GM19438 (cell line): ENCODE measurements around the gene TPRG1.

Experiments
- ATAC-seq: cut with Tn5 transposase; IDR thresholded peaks from one replicate; pipeline ENCODE4 v1.9.1; 2021; ENCODE audit warnings: low read depth; ENCODE audit not compliant: unreplicated experiment

The TPRG1 gene

DNA sequence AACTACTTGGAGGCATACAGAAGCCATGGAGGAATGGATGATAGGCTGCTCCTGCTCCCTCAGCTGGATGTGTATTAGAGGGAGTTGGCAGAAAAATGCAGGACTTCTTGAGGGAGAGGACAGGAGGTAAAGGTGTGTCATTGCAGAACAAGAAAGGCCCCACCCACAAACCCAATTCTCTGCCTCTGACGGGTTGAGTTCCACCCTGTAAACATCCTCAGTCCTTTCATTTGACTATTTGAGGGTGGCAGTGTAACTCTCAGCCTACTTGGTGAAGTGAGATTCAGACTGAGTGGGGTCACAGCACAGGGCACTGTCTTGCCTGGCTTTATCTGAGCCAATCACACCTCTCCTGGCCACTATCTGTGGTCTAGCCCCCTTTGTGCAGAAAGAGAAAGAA lies at the start of gene TPRG1:
Gene TPRG1, plus strand, starts transcription at position 265 of the 400 bp plus-strand sequence. CDS start 35,414 bp downstream, outside the sequence.
- no peak for ATAC-seq

DNA sequence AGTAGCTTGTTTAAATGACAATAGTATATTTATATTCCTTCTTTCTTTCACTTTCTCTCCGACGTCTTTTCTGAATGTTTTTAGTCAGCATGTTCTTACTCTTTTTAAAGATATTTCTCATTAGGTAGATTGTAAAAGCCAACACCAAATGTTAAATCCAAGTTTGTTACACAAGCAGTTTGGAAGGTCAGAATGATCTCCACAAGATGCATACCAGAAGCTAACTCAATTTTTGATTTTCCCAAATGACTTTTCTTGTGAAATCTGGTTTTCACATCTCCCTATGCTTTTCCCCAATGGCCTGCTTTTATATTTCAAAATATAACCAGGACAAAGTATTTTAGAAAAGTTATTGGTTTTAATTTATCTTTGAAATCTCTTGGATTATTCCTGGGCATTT lies 49.7 kb upstream of the TPRG1 start:
- no peak for ATAC-seq

DNA sequence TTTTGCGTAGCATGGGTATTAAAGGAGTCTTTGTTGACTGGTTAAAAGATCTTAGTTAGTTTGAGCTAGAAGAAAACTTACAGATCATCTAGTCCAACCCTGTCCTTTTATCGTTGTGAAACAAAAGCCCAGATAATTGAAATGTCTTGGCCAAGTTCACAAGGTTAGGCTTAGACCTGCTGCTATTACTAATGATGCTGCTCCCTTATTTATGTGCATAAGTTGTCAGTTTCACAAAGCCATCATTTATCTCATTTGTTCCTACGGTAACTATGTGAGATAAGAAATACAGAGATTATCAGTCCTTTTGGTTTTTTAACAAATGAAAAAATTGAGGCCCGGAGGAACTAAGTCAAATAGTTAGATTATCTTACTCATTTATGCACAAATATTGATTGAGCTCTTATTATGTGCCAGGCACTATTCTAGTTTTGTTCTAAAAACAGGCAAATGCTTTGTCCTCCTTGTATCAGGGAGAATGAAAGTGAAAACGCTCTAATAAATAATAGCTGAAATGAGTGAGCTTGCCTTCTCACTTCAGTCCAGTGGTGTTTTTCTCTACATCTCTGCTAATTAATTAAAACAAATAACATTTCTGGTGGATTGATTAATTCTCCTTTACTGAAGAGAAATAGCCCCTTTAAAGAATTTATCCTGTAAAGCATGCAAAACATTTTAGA lies 49.1 kb upstream of the TPRG1 start:
- no peak for ATAC-seq

- ATAC-seq: no peak
Measured at GRCh38 chr3:189123595-189124387, 48.0 kb upstream of the TPRG1 start.

GRCh38 chr3:189132231-189132671 lies 39.5 kb upstream of the TPRG1 start:
- peak; percentile 92 for ATAC-seq

GRCh38 chr3:189132839-189133238 lies 38.9 kb upstream of the TPRG1 start:
- ATAC-seq: no peak

- ATAC-seq: no peak
Measured at GRCh38 chr3:189133768-189134167, 38.0 kb upstream of the TPRG1 start.

- ATAC-seq: no peak
Measured at GRCh38 chr3:189137416-189137815, 34.4 kb upstream of the TPRG1 start.

GRCh38 chr3:189138901-189139610 lies 32.7 kb upstream of the TPRG1 start:
- ATAC-seq: no peak

- ATAC-seq: no peak
Measured at GRCh38 chr3:189139611-189139940, 32.2 kb upstream of the TPRG1 start.

DNA sequence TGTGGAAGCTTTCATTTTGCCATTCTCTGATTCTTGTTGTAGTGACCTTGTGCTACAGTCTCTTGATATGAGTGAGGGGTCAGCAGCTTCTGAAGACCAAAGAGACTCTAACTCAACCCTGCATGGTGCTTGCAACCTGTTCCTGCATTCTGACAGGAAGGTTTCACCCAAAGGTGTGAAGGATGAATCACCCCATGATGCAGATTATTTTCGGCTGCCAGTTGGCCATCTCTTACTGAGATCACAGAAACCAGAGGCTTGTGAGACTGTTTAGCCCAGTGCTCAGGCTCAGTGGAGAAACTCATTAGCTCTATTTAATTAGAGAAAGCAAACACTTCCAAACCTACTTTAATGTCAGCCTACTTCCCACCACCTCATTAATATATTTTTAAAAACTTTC lies 29.2 kb upstream of the TPRG1 start:
- no peak for ATAC-seq

DNA sequence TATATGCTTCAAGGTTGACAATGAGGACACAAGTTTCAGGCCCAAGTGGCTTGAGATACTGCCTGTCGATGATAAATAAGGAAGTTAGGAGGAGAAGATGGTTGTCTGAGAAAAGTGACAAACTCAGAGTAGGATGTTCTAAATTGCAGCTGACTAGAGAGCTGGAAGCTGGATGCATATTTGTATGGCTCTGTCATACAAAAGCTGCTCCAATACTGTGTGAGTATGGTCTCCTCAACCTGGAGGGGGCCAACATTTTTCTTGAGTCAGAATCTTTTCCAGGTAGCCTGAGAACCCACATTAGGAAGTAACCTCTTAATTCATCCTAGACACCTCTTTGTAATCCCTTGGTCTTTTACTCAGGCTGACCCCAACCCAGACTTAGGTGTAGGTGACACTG lies 28.4 kb upstream of the TPRG1 start:
- no peak for ATAC-seq

DNA sequence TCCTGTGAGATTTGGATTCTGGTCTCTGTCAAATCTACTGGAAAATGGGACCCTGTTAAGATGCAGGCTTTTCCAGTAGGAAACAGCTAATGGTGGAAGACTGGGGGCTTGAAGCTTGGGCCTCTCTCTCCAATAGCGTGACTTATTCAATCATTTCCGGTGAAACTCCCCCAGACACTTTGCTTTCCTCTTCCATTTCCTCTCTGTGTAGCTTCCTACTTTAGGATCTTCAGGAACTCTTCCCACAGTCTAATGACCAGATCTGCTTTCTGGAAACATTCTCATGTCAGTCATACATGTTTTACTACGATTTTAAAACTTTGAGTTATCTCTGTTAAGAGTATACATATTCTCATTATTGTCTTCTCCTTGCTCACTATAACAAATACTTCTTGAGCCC lies 28.0 kb upstream of the TPRG1 start:
- ATAC-seq: no peak

DNA sequence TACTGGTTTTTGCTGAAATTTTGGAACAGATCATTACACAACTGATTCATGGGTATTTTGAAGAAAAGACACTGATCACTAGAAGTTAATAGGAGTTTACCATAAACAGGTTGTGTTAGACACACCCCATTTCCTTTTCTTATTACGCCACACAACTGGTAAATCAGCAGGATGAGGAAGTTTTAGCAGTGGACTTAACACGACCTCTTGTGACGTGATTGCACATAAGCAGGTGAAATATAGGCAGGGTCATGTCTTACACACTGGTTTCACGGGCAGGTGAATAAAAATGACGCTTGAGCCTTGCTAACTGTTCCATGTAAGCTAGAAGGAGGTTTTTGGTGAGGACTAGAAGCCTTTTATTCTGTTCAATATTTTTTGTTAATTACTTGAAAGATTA lies 27.1 kb upstream of the TPRG1 start:
- ATAC-seq: no peak

GRCh38 chr3:189146848-189147247 lies 24.9 kb upstream of the TPRG1 start:
- ATAC-seq: no peak

- peak; percentile 74 for ATAC-seq
Measured at GRCh38 chr3:189148081-189148507, 23.7 kb upstream of the TPRG1 start.

- no peak for ATAC-seq
Measured at GRCh38 chr3:189149203-189149602, 22.6 kb upstream of the TPRG1 start.

DNA sequence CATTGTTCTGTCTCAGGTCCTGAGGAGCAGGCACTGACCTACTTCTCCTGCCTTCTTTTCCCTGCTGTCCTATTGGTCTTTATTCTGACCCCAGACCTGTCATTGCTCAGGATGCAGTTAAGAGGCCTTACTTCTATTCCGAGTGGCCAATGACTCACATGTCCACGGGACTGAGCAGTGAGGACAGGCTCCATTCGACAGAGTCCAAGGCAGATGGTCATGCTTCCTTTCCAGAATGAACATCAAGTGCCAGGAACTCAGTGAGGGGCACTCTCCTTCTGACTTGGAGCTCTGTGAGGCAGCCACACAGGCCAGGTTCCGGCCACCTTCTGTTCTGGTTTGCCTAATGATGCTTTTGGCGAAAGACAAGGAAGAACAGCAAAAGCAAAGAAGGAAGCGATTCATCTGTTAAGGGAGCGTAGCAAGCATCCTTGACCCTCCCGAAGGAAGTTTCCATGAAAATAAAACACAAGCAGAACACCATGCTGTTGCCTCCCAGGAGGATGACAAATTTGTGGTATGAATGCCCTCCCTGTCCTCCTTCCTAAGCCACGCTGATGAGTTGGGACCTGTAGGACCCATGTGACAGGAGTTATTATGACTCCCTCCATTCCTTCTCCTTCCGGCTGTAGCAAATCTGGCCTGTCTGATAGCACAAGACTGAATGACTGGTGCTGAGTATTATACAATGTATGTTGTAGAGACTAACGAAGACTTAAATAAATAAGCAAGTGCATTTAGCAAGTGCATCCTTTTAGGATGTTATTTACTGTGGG lies 14.4 kb upstream of the TPRG1 start:
- ATAC-seq: no peak

GRCh38 chr3:189158034-189158433 lies 13.7 kb upstream of the TPRG1 start:
- no peak for ATAC-seq

DNA sequence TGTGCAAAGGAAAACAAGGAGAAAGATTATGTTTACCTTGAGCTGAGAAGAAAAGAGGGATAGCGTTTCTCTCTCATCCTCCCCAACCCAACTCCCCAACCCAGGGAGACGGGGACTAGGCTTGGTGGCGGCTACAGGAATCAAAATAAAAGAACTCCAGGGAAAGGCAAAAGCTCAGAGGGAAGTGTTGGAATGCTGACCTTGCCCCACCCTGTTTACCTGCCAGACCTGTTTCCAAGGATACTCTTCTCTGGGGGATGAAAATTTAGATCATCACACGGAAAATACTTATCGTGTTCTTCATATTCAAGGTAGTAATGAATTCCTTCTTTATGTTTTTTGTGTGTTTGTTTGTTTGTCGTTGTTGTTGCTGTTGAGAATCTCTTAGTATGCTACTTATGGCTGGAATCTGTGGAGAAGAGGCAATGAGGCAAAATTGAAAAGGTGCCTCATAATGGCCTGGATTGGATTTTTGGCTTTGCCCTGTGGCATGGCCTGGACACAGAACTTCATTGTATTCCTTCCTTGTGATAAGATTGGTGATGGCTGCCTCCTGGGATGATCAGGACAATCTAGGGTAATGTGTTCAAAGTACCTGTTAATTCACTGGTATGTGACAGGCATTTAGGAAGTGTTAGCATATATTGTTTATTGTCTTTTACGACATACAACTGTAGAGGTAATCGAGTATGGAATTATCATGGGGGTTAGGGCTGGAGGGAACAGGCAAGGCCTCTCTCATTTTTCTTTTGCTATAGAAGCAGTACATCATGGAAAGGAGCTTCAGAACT lies 11.1 kb upstream of the TPRG1 start:
- ATAC-seq: no peak
